NCI-H2081 (cell line): ENCODE measurements around the gene BDH2.

ENCODE experiments used
- DNase-seq, 2 experiments: peaks; one replicate each; lab custom pipeline; 2025; lab: John Stamatoyannopoulos, UW

Gene BDH2

DNA sequence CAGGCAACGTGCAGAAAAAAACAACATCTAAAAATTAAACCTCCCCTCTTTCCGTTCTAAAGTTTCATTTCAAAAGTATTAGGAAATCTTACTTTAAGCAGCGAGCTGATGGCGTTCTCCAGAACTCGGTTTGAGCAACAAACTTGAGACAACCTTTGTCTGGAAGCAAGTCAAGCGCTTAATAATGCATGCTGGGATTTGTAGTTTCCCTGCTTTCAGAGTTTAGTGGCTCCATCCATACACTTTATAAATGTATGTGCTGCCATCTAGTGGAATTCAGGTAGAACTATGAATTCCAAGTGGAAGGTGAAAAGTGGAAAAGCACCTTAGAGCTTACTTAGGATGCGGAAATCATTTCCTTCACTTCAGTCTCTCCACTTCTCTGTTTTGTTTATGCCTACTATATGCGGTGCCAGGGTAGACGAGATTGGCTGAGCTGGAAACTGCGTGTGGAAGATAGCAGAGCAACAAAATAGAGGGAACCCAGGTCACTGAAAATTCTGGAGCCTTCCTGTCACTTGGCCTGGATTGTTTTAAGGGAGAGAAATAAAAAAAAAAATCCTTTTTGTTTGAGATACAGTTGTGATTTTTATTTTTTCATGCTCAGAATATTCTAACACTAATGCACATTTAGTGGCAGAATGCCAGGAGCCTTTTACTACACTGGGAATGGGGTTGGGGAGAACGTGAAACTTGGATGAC is at the start of gene BDH2:
TSS of gene BDH2 (minus strand) at position 144 of the 702 bp plus-strand sequence. CDS start 3,580 bp downstream, outside the sequence.
- peak; percentile 67 to 82 for DNase-seq

DNA sequence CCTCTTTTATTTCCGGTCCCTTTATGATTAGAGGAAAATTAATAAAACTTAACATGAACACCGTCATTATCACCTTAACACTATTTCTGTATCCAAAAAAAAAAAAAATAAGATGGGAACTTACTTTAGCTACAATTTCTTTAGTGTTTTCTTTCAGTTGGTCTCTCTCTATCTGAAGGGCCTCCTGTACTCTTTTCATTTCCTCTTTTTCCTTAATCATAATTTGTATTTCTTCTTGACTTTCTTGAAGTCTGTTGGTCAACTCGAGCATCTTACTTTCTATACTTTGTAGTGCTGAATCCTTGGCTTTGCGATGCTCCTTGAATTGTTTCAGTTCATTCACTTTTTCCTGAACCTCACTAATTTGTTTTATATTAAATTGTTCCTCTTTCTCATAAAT is 45.3 kb upstream of the BDH2 start:
- no peak for DNase-seq

DNA sequence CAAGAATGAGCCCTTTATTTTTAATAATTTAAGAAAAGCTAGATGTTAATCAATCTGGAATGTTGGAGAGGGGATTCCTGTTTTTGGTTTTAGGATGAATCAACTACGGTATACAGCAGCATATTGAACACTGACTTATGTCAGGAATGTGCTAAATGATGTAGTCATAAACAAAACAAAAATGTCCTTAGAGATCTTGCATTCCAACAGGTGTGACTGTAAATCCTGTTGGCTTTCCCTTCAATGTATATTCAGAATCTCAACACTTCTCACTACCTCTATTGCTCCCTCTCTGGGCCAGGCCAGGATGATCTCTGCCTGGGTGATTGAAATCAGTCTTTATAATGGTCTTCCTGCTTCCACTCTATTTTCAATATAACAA is 37.8 kb upstream of the BDH2 start:
- no peak for DNase-seq

DNA sequence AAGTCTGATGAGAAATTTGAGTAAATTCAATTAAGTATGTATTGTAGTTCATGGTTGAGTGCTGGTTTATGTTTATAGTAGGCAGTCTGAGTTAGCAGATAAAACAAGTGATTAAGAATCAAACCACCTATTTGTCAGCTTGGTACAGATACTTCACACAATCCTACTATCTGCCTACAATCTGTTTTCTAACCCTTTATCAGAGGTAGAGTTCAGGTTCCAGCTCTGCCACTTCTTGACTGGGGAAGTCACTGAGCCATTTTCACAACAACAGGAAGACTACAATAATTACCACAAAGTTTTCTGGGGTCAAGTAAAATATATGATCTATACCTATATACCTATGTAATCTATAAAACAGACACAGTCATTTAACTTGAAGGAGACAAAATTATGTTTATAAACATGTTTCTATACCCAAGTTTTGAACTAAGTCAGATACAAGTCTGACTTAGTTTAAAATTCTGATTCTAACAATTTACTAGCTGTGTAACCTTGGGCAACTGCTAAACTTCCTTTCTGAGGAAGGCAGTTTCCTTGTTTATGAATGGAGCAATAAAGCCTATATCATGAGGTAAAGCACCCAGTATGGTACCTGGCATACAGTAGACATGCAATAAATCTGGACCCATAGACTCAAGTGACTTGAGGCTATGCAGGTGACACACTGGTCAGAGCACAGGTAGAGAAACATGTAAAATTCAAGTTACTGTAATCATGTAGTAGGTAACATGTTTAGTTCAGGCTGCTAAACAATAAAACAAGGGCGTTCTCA is 37.2 kb upstream of the BDH2 start:
- DNase-seq = no peak

DNA sequence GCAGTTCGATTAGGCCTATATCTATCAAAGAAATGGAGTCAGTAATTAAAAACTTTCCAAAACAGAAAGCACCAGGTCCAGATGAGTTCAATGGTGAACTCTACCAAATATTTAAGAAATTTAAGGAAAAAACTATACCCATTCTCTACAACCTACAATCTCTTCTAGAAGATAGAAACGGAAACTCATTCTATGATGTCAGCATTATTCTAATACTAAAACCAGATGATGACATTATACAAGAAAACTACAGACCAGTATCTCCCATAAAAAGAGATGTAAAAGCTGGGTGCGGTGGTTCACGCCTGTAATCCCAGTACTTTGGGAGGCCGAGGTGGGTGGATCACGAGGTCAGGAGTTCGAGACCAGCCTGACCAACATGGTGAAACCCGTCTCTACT is 29.5 kb upstream of the BDH2 start:
- DNase-seq = no peak

DNA sequence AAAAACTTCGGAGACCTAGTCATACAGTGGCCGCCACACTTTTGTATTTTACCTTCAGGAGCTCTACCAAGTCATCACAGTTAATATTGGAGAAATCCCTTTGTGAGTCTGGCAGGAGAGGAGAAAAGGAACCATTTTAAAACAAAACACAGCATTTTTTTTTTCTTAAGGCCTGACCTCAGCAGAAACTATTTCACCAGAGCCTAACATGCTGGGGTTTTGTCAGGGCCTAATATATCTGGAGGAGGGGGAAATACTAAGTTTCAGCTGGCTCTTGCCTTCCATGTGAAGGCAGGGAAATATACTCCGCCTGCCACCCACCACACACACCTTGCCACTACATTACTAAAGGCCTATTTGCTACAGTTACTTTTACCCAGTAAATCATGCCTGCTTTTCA is 26.5 kb upstream of the BDH2 start:
- DNase-seq = no peak

DNA sequence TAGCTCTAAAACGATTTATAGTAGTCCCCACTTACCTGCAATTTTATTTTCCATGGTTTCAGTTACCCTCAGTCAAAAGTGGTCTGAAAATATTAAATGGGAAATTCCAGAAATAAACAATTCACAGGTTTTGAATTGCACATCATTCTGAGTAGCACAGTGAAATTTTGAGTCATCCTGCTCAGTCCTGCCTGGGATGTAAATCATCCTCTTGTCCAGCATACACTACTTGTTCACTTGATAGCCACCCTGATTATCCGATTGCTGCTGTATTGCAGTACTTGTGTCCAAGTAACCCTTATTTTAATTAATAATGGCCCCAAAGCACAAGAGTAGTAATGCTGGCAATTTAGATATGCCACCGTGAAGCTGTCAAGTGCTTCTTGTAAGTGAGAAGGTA is 23.5 kb upstream of the BDH2 start:
- DNase-seq = no peak

DNA sequence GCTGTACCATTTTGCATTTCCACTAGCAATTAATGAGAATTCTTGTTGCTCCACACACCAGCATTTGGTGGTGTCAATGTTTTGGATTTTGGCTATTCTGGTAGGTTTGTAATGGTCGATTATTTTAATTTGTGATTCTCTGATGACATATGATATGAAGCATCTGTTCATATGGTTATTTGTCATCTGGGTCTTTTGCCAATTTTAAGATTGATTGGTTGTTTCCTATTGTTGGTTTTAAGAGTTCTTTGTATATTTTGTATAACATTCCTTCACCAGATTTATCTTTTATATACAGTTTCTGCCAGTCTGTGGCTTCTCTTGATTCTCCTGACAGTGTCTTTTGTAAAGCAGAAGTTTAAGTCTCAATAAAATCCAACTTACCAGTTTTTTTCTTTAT is 18.5 kb upstream of the BDH2 start:
- no peak for DNase-seq

DNA sequence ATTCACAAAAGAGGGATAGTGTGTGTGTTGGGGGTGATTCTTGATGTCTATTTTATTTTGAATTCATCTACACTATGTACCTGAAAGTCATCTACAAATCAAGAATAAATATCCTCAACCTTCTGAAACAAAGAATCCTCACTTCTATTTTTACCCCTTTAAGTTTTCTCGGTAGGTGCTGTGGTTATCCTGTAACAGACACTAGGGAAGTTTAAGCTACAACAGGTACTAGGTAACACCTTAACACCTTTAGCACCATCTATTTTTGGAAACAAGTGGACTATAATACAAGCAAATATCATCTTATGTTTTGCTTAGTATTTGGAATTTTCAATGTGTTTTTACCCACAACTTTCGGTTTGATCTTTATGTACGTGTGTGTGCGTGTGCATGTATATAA is 12.0 kb upstream of the BDH2 start:
- DNase-seq = no peak

DNA sequence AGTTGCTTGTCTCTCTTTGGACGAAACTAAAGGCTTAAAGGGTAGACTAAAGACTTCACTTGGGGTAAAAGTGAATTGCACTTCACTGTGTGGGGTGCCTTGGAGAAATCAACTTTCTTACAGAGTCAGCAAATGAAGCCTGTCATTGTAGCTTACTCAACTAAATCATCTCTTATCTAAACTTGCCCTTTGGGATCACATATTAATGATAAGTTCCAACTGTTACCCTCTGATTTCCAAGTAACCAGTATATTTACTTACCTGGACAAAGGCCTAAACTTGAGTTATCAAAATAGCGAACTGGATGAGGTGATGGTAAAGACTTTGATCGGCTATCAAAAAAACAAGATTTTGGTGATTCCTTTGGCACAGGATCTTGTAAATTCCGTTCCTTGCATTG is 8.9 kb upstream of the BDH2 start:
- DNase-seq = no peak

DNA sequence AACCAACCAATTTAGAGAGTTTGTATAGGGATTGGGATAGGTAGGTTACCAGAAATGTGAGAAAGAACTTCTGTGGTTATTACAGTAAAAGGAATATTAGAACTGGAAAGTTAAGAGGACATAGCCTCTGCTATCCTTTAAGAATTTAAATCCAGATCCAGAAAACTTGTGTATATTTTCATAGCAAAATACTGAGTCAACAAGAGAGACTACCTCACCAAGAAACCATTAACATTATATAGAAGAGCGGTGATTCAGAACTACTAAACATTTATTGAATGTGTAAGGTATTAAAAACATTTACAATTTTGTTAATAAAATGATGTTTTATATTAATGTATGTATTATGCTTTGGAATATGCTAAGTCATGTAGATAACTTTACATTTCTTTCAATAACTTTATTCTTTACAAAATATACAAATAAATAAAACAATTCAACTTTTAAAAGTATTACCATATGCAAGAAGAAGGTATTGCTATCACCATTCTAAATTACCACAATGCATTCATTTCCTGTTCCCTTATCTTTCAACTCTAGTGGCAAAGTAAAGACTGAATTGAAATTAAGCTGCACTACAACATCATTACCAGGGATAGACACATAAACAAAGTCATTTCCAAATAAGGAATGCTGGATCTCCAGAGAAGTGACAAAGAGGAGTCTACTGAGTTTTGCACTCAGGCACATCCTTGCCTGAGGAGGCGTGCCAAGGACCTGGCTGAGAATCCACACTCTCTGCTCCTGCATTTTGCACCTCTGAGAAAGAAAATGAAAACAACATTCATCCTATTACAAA is 6.1 kb upstream of the BDH2 start:
- no peak for DNase-seq

DNA sequence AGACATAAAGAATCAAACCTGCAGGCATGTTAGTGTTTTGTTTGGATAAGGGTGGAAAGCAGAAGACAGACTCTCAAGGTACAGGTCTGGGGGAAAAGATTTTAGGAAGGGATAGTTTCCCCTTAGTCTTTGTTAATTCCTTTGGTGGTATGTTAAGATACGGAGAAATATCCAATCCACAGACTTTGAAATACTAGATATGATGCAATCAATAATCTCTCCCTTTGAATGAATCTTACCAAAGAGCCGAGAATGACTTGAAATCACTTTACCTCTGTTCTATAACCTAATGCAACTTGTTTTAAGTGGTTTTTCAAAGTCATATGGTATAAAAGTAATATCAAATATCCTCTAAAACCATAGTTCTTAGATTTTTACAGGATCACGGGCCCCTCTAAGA is 5.3 kb upstream of the BDH2 start:
- no peak for DNase-seq

DNA sequence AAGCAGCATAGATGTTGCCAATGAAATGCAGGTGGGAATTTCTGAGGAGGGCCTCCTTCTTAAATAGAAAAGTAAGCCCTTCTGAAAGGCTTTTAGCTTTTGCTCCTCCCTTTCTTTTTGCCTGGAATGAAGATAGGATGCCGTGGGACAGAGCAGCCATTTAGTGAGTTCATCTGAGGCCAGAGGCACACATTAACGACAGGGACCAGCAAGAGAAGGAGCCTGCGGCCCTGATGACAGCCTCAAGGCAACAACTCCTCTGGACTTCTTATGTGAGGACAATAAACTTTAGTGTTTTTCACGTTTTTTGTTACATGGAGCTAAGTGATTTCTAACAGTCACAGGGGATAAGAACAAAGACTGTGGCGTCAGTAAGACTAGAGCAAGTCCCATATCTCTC is 1.1 kb upstream of the BDH2 start:
- DNase-seq = no peak

DNA sequence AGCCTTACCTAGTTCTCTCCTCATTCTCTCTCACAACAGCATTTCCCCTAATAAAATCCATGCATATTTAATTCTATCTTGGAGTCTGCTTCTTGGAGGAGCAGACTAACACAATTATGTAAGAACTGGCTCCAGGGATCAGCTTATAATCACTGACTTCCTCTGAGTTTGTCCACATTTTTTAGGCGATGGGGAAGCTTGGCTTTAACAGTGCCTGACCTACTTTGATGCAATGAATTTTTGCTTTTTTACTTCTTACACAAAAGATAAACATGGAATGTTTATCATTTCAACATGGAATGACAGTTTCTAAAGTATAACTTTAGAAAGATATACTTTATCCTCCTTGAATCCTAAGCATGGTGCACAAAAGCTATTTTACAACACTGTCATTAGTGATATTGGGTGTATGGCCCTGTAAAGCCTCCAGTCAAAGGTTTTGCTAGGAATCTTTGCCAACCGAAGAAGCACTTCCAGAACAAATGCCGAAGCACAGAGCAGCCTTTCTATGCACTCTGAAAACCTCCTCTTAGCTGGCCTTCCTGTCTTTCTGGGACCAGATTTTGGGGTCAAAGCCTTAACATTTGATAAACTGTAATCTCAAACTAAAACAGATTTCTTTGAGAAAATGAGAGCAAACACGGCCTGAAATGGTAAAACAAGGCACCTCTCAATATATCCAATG is 736 bp downstream of the BDH2 start:
- DNase-seq = no peak

DNA sequence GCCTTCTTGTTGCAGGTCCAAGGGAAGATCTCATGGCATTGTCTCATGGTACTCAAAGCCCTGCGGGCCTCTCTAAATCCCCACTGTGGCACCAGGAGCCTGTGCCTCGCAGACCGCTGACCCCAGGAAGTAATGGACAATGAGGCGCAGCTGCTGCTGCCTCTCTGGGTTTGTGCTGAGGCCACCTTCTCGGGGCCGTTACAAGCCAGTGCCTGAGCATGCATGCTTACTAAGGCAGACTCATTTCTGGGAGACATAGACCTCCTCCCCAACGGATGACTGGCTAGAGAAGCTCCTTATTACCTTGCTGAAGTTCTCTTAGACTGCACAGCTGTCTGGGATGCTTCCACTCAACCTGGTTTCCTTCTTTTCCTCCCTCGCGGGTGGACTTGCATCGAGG is 1.3 kb downstream of the BDH2 start:
- no peak for DNase-seq

DNA sequence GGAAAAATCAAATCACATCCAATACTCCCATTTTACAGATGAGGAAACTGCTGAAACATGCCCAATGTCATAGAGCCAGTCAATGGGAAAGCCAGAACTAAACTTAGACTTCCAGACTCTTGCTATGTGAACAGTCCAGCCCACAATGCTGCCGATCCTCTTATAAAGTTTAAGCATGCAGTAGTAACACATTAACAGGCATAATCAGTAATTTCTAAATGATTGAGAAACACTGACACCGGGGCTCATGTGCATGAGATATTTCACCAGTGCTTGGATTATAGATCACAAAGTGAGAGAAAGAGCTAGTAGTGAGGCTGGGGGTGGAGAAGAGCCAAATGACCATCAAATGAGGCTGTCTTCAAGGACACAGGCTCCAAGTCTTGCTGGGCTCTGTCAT is 2.5 kb downstream of the BDH2 start:
- DNase-seq = no peak

DNA sequence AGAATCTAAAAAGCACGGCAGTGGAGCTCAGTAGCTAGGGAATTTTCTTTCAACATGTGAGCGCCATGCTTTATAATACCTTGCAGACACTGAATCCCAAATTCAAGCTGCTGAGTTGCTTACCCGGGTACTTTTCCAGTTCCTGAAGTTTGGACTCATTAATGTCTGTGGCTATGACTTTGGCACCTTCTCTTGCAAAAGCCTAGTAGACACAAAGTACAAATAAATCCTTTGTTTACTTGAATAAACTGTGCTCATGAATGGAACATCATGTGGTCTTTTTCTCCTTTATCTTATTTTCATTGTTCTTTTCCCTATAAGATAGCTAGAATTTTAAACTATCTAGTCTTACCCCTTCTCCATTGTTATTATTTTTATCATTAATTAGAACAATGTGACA is 4.6 kb downstream of the BDH2 start:
- DNase-seq = no peak

DNA sequence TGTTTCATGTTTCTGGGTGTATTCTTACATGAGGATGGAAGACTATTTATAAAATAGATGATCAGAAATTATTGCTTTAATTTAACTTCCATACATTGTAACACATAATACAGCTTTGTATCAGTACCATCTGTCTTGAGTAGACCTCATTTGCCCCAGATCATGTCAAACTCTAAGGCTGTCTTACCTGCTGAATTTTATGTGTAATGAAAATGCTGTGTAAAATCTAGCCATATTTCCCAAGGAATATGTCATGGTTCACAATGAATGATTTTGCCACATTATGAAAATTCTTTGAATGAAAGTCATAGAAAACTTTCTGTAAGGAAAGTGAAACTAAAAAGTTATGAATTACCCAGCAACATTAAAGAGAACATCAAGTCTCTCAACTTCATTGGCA is 7.4 kb downstream of the BDH2 start:
- no peak for DNase-seq

DNA sequence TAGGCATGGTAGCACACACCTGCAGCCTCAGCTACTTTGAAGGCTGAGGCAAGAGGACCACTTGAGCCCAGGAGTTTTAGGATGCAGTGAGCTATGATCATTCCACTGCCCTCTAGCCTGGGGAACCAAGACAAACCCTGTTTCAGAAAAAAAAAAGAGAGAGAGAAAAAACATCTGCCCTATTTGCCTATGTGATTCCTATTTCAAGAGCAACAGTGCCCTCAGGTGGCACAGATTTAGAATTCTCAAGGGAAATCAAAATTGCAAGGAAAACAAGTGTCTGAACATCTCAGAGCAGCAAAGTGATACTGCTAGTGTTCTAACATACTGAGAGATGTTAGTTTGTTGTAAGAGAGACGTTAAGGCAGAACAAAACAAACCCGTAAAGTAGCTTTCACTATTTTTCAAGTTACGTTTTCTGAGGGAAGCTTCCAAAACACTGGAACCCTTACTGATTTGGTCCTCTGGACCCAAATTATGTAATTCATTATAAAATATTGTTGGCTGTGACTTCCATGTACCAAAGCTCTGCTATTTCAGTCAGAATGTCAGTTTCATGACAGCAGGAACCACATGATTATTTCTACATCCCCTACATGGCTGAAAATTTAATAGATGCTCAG is 7.9 kb downstream of the BDH2 start:
- DNase-seq = peak; percentile 42 to 50

DNA sequence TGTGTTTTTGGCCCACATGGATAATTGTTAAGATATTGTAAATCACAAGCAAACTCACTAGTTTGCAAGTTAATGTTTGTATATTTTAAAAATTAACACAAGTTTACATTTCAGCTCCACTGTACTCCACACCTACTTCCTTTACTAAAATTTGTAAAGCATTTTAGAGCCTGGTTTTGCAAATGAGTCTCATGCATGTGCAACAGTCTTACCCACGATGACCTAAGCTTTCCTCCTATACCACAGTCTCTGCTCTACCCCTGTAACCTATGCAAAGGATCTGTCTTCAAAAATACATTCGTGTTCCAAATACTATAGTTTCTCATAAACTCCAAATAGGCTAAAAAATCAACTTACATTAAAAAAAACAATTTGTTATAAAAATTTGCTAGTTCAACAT is 10.2 kb downstream of the BDH2 start:
- DNase-seq = no peak

DNA sequence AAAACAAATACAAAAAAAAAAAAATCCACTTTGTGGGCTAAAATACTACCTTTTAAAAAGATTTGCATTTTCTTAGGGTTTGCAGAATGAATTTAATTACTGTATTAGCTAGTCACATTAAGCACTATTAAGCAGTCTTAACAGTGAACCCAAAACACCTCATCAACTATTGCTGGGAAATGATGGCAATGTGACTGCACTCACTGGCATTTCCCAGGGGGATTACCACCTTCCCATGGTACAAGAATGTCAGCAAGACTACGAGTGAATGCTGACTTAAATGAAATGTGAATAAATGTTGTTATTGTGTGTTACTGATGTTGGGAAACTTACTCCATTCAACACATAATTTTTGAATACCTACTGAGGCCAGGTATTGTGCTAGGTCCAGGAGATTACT is 13.1 kb downstream of the BDH2 start:
- DNase-seq = no peak
